HepG2 (cell line): ENCODE measurements around the gene RHBDD2. TPM values are rescaled to one million over a fixed set of nuclear protein-coding genes. Genes with fewer than 3 reads are reported as not detected.

Source experiments
- HNRNPK ChIP-seq: fragments of 200-400 bp; formaldehyde crosslinking; IDR thresholded peaks from 2 replicates; pipeline ENCODE4 v1.6.1; 2018; ENCODE audit warnings: low read length, low read depth, moderate library complexity, mild to moderate bottlenecking; ENCODE audit not compliant: poor library complexity, severe bottlenecking
- HNRNPLL ChIP-seq: fragments of 200-400 bp; formaldehyde crosslinking; IDR thresholded peaks from 2 replicates; pipeline ENCODE4 v1.6.1; 2017; ENCODE audit warnings: mild to moderate bottlenecking, low read depth, low read length; ENCODE audit not compliant: poor library complexity, severe bottlenecking
- MYNN ChIP-seq: sonication (generic); formaldehyde crosslinking; IDR thresholded peaks from 2 replicates; pipeline ENCODE4 v1.4.0; 2020; ENCODE audit warnings: mild to moderate bottlenecking, low read depth, missing genetic modification reagents
- POGZ ChIP-seq: sonication (generic); formaldehyde crosslinking; IDR thresholded peaks from 2 replicates; pipeline ENCODE4 v1.4.0; 2020; ENCODE audit warnings: mild to moderate bottlenecking, missing genetic modification reagents
- POLR2AphosphoS2 ChIP-seq: IDR thresholded peaks from 2 replicates; pipeline ENCODE4 v1.6.1; 2011; ENCODE audit warnings: low read depth, low read length, improper control_type of control experiment
- RAD51 ChIP-seq: fragments of 450-650 bp; IDR thresholded peaks from 2 replicates; pipeline ENCODE4 v1.6.1; 2016; ENCODE audit warnings: borderline replicate concordance
- RCOR2 ChIP-seq: IDR thresholded peaks from 2 replicates; pipeline ENCODE4 v1.6.1; 2016; ENCODE audit warnings: missing biosample characterization, missing genetic modification reagents
- RFX1 ChIP-seq: fragments of 450-650 bp; IDR thresholded peaks from 2 replicates; pipeline ENCODE4 v1.6.1; 2017
- SMAD9 ChIP-seq: sonication (generic); formaldehyde crosslinking; IDR thresholded peaks from 2 replicates; pipeline ENCODE4 v1.5.1; 2020; ENCODE audit warnings: mild to moderate bottlenecking, missing genetic modification reagents
- TAF1 ChIP-seq: sonication (generic); formaldehyde crosslinking; IDR thresholded peaks from 2 replicates; pipeline ENCODE4 v1.4.0; 2020; ENCODE audit warnings: missing genetic modification reagents
- TRIM22 ChIP-seq: fragments of 450-650 bp; IDR thresholded peaks from 2 replicates; pipeline ENCODE4 v1.6.1; 2017
- ZBTB39 ChIP-seq: sonication (generic); formaldehyde crosslinking; IDR thresholded peaks from 2 replicates; pipeline ENCODE4 v1.5.0; 2020; ENCODE audit warnings: missing genetic modification reagents
- ZKSCAN5 ChIP-seq: sonication (generic); formaldehyde crosslinking; IDR thresholded peaks from 2 replicates; pipeline ENCODE4 v1.5.1; 2020; ENCODE audit warnings: mild to moderate bottlenecking, missing genetic modification reagents
- ZNF143 ChIP-seq: sonication (generic); formaldehyde crosslinking; IDR thresholded peaks from 2 replicates; pipeline ENCODE4 v1.4.0; 2020; ENCODE audit warnings: missing genetic modification reagents
- ZNF235 ChIP-seq: sonication (generic); formaldehyde crosslinking; IDR thresholded peaks from 2 replicates; pipeline ENCODE4 v1.8.1; 2023; ENCODE audit warnings: mild to moderate bottlenecking, missing genetic modification reagents, borderline replicate concordance
- ZNF296 ChIP-seq: sonication (generic); formaldehyde crosslinking; conservative IDR thresholded peaks from 2 replicates; pipeline ENCODE4 v1.5.0; 2020; ENCODE audit warnings: mild to moderate bottlenecking, missing genetic modification reagents
- ZNF34 ChIP-seq: sonication (generic); formaldehyde crosslinking; IDR thresholded peaks from 2 replicates; pipeline ENCODE4 v1.4.0; 2020; ENCODE audit warnings: mild to moderate bottlenecking, missing genetic modification reagents, borderline replicate concordance
- ZNF350 ChIP-seq: sonication (generic); formaldehyde crosslinking; IDR thresholded peaks from 2 replicates; pipeline ENCODE4 v1.4.0; 2020; ENCODE audit warnings: mild to moderate bottlenecking, low read depth, missing genetic modification reagents, borderline replicate concordance
- ZNF382 ChIP-seq: sonication (generic); formaldehyde crosslinking; IDR thresholded peaks from 2 replicates; pipeline ENCODE4 v1.5.0; 2020; ENCODE audit warnings: missing genetic modification reagents, mild to moderate bottlenecking, borderline replicate concordance
- ZNF552 ChIP-seq: sonication (generic); formaldehyde crosslinking; IDR thresholded peaks from 2 replicates; pipeline ENCODE4 v1.9.0; 2022; ENCODE audit warnings: missing genetic modification reagents, mild to moderate bottlenecking, borderline replicate concordance
- ZNF569 ChIP-seq: sonication (generic); formaldehyde crosslinking; IDR thresholded peaks from 2 replicates; pipeline ENCODE4 v1.5.0; 2020; ENCODE audit warnings: mild to moderate bottlenecking, missing genetic modification reagents, moderate library complexity, borderline replicate concordance
- ZNF720 ChIP-seq: sonication (generic); formaldehyde crosslinking; IDR thresholded peaks from 2 replicates; pipeline ENCODE4 v1.4.0; 2020; ENCODE audit warnings: missing genetic modification reagents
- ZSCAN20 ChIP-seq: sonication (generic); formaldehyde crosslinking; IDR thresholded peaks from 2 replicates; pipeline ENCODE4 v1.4.0; 2020; ENCODE audit warnings: missing genetic modification reagents, mild to moderate bottlenecking, borderline replicate concordance
- polyA plus RNA-seq, 8 experiments: library from polyadenylated mRNA; depleted of rRNA in 3 of 8; stranded (reverse) in 7 of 8; unstranded in 1 of 8; fragments of >200 nt; fragmentation: Illumina TruSeq in 4 of 8; extraction: Trizol in 4 of 8; gene quantifications; 2 replicates each; pipeline versions ENCODE4 v1.2.1 to v1.2.3, GENCODE V29; 2011 to 2016; ENCODE audit warnings: low read depth in 4 of 8, missing spikeins in 1 of 8, mixed read lengths in 1 of 8; ENCODE audit not compliant: insufficient read depth in 1 of 8
- total RNA-seq, 5 experiments: library from RNA; depleted of rRNA; stranded (reverse); fragments of >200 nt; fragmentation: Illumina TruSeq; extraction: Trizol; gene quantifications; 2 replicates each; pipeline ENCODE4 v1.2.3, GENCODE V29; 2016; ENCODE audit warnings: low read depth in 1 of 5
- TF ChIP-seq, protein P1 (sequence below): sonication (generic); formaldehyde crosslinking; IDR thresholded peaks from 2 replicates; pipeline ENCODE4 v1.4.0; 2020; ENCODE audit warnings: low read depth, mild to moderate bottlenecking, missing genetic modification reagents
- TF ChIP-seq, protein P2 (sequence below): sonication (generic); formaldehyde crosslinking; IDR thresholded peaks from 2 replicates; pipeline ENCODE4 v1.4.0; 2020; ENCODE audit warnings: missing genetic modification reagents, low read depth, mild to moderate bottlenecking, borderline replicate concordance

RHBDD2 gene
- total and polyA plus RNA-seq, 2 of the 13 experiments (the other 11 are each of a cell fraction or from before 2014, with no cell fraction given): 23.1 to 26.4 TPM

GRCh38 chr7:75905785-75906604 is 27.2 kb downstream of the RHBDD2 start (continued):
- TF ChIP-seq ZBTB39 (peak; percentile 88; the same call in 1 of the 2 replicates), ZNF235 (CRISPR knock-in tag) (no peak), RAD51 (no peak), POGZ (CRISPR knock-in tag) (peak; percentile 72; the same call in 1 of the 2 replicates), POLR2AphosphoS2 (no peak), SMAD9 (CRISPR knock-in tag) (no peak), ZNF720 (no peak), ZSCAN20 (CRISPR knock-in tag) (no peak), ZNF143 (CRISPR knock-in tag) (no peak; the same call in 1 of the 2 replicates), RCOR2 (CRISPR knock-in tag) (peak; percentile 88), ZNF350 (CRISPR knock-in tag) (peak; percentile 86), ZNF569 (no peak), ZNF296 (CRISPR knock-in tag) (no peak), ZNF382 (CRISPR knock-in tag) (no peak), HNRNPLL (peak; percentile 31), ZKSCAN5 (CRISPR knock-in tag) (no peak), ZNF34 (CRISPR knock-in tag) (0 out of 2 replicates have a peak, but pooled peaks have one; percentile 22), TRIM22 (no peak), RFX1 (peak; percentile 97), ZNF552 (CRISPR knock-in tag) (no peak), MYNN (peak; percentile 81; the same call in 1 of the 2 replicates), HNRNPK (no peak), TAF1 (CRISPR knock-in tag) (peak; percentile 67; the same call in 1 of the 2 replicates)
- TF ChIP-seq, protein P1, sequence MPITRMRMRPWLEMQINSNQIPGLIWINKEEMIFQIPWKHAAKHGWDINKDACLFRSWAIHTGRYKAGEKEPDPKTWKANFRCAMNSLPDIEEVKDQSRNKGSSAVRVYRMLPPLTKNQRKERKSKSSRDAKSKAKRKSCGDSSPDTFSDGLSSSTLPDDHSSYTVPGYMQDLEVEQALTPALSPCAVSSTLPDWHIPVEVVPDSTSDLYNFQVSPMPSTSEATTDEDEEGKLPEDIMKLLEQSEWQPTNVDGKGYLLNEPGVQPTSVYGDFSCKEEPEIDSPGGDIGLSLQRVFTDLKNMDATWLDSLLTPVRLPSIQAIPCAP (CRISPR knock-in tag): 0 out of 2 replicates have a peak, but pooled peaks have one; percentile 54
- TF ChIP-seq, protein P2, sequence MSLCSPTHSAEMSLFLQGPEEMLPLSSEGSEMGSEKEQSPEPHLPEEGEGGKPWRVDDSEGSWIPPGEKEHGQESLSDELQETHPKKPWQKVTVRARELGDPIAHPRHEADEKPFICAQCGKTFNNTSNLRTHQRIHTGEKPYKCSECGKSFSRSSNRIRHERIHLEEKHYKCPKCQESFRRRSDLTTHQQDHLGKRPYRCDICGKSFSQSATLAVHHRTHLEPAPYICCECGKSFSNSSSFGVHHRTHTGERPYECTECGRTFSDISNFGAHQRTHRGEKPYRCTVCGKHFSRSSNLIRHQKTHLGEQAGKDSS (CRISPR knock-in tag): no peak; the same call in 1 of the 2 replicates
